Kidney (tissue), 14 donors: ENCODE data around the gene MMP14. TPM values are rescaled to one million over a fixed set of nuclear protein-coding genes. Genes with fewer than 3 reads are reported as not detected.
A peak's percentile ranks its signal among the peaks of the same experiment; 100 is the strongest.

Source experiments
- DNase-seq, 5 donors: peaks; one replicate each; pipeline ENCODE4 v3.0.0-alpha.2; 2013 to 2020
- FAIRE-seq: peaks from 2 replicates; lab custom pipeline; 2012; peaks lifted over from hg19 to GRCh38; lab: Jason Lieb, UNC
- H3K27ac ChIP-seq, 2 donors: one replicate each; pipeline ENCODE4 v1.7.0; 2013; ENCODE audit warnings: low read depth in 2 of 2, low read length in 2 of 2, inconsistent platforms in 1 of 2
- H3K27me3 ChIP-seq: one replicate; pipeline ENCODE4 v1.7.1; 2013; ENCODE audit warnings: low read length, inconsistent platforms; ENCODE audit not compliant: control insufficient read depth, insufficient read depth
- H3K36me3 ChIP-seq, 3 donors: one replicate each; pipeline versions ENCODE4 v1.7.0 to v1.7.1; 2013; ENCODE audit warnings: low read length in 3 of 3, control low read depth in 1 of 3, inconsistent platforms in 1 of 3; ENCODE audit not compliant: insufficient read depth in 3 of 3, control insufficient read depth in 2 of 3
- H3K4me1 ChIP-seq, 3 donors: one replicate each; pipeline versions ENCODE4 v1.7.0 to v1.7.1; 2013; ENCODE audit warnings: low read length in 3 of 3, inconsistent platforms in 1 of 3, low read depth in 1 of 3; ENCODE audit not compliant: control insufficient read depth in 2 of 3, insufficient read depth in 2 of 3
- H3K4me3 ChIP-seq, 3 donors: one replicate each; pipeline versions ENCODE4 v1.7.0 to v1.8.1; 2013; ENCODE audit warnings: low read length in 3 of 3, control low read depth in 1 of 3, inconsistent platforms in 1 of 3
- H3K9ac ChIP-seq, 3 donors: one replicate each; pipeline versions ENCODE4 v1.7.0 to v1.7.1; 2013; ENCODE audit warnings: low read length in 3 of 3, control low read depth in 1 of 3, inconsistent platforms in 1 of 3
- H3K9me3 ChIP-seq, 3 donors: one replicate each; pipeline versions ENCODE4 v1.7.0 to v1.7.1; 2013; ENCODE audit warnings: low read length in 3 of 3, control low read depth in 1 of 3, inconsistent platforms in 1 of 3; ENCODE audit not compliant: control insufficient read depth in 2 of 3, insufficient read depth in 1 of 3
- intact Hi-C: fragments of 100-400 bp; cut with DNase I; formaldehyde crosslinking; loops from one replicate; pipeline ENCODE4 v1.11.1; 2022
- polyA plus RNA-seq: library from polyadenylated mRNA; stranded (reverse); fragments of 350-450 nt; fragmentation: Illumina TruSeq; extraction: RNeasy Lipid Tissue Mini Kit (QIAGEN cat#74804); gene quantifications from one replicate; pipeline ENCODE4 v1.2.3, GENCODE V29; 2014; ENCODE audit warnings: low read depth, low replicate concordance; ENCODE audit not compliant: insufficient read depth
- total RNA-seq: library from RNA; stranded (reverse); fragmentation: NEBNext Ultra II Directional; extraction: Animal tissue kit (Norgen Biotek cat#: 25700); gene quantifications from one replicate; pipeline ENCODE4 v1.2.1, GENCODE V29; 2021
- TF ChIP-seq, protein P1 (sequence below): IDR thresholded peaks from 3 replicates; pipeline ENCODE4 v1.5.1; 2012; ENCODE audit warnings: mild to moderate bottlenecking, moderate library complexity, borderline replicate concordance; ENCODE audit not compliant: insufficient read depth; ENCODE audit errors: extremely low read depth
- donor health status: control.
- donor health status: control.
- donor health status: control.
- donor health status: control.
- donor health status: control.
- donor health status: DM: yes; HTN: yes; CAD: no.
- donor health status: Normal renal cell carcinoma (clear cell type).

MMP14 gene
- total and polyA plus RNA-seq, 2 donors from 2014 or later, result 30.1 to 108 TPM

DNA sequence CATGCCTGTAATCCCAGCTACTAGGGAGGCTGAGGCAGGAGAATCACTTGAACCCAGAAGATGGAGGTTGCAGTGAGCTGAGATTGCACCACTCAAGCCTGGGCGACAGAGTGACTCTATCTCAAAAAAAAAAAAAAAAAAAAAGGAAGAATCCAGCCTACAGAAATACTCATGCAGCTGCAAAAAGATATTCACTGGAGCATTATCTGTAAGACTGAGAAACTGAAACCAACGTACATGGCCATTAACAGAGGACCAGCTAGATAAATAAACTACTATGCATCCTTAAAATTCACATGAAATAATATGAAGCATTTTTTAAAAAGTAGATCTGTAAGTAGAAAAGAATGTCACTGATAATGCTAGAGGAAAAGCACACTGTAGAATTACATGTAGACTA lies 24.7 kb upstream of the MMP14 start:
- H3K4me1 ChIP-seq, result no peaks in the 10 kb centered on the region
- FAIRE-seq (no peak), DNase-seq (no peak)
- no peaks in the 10 kb centered on the region for H3K36me3 ChIP-seq
- H3K27me3 ChIP-seq, result no peaks in the 10 kb centered on the region
- H3K9me3 ChIP-seq, result no peaks in the 10 kb centered on the region
- H3K9ac ChIP-seq, result no peak overlapping the region
- peak overlapping the region in 2 of 3 donors; percentile 29 to 35 for H3K4me3 ChIP-seq
- TF ChIP-seq, protein P1, sequence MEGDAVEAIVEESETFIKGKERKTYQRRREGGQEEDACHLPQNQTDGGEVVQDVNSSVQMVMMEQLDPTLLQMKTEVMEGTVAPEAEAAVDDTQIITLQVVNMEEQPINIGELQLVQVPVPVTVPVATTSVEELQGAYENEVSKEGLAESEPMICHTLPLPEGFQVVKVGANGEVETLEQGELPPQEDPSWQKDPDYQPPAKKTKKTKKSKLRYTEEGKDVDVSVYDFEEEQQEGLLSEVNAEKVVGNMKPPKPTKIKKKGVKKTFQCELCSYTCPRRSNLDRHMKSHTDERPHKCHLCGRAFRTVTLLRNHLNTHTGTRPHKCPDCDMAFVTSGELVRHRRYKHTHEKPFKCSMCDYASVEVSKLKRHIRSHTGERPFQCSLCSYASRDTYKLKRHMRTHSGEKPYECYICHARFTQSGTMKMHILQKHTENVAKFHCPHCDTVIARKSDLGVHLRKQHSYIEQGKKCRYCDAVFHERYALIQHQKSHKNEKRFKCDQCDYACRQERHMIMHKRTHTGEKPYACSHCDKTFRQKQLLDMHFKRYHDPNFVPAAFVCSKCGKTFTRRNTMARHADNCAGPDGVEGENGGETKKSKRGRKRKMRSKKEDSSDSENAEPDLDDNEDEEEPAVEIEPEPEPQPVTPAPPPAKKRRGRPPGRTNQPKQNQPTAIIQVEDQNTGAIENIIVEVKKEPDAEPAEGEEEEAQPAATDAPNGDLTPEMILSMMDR, result no peak
- peak overlapping the region in 1 of 2 donors; percentile 47 for H3K27ac ChIP-seq
- intact Hi-C loops, result no loop called here

DNA sequence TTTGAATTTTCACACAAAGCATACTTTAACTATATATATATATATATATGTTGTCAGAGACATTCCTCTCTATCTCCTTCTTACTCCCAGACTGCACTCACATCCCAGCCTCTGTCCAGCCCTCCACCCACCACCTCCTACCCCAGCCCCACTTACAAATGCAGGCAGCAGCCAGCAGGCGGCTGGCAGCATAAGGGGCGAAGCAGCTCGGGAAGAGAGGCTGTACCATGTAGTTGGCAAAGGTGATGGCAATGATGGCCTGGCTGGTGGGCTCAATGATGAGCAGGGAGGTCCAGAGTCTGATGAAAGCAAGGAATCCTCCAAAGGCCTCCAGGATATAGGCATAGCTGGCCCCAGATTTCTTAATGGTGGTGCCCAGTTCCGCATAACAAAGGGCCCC lies 23.6 kb upstream of the MMP14 start:
- no peaks in the 10 kb centered on the region for H3K4me1 ChIP-seq
- FAIRE-seq (no peak), DNase-seq (no peak)
- no peaks in the 10 kb centered on the region for H3K9me3 ChIP-seq
- H3K27me3 ChIP-seq, result no peaks in the 10 kb centered on the region
- no peaks in the 10 kb centered on the region for H3K36me3 ChIP-seq
- TF ChIP-seq, protein P1, result no peak
- peak overlapping the region in 1 of 3 donors; percentile 77 for H3K9ac ChIP-seq
- intact Hi-C loops, result no loop called here
- peak overlapping the region in 2 of 3 donors; percentile 62 to 63 for H3K4me3 ChIP-seq
- peak overlapping the region; percentile 32 to 66 for H3K27ac ChIP-seq

DNA sequence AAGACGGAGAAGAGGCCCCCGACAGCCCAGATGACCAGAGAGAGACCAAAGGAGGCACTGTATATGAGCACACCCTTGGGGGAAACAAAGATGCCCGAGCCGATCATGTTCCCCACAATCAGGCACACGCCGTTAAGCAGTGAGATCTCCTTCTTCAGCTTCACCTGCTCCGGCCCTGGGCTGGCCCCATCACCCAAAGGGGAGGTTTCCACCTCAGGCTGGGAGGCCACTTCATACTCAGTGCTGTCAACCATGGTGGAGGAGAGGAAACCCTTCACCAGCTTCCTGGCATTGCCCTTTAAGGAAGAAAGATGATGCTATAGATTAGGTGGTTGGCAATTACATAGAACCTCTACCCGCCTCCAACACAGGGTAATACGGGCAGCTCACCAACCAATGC lies 23.2 kb upstream of the MMP14 start:
- FAIRE-seq (no peak), DNase-seq (no peak)
- peak overlapping the region in 2 of 3 donors; percentile 62 to 63 for H3K4me3 ChIP-seq
- no peaks in the 10 kb centered on the region for H3K27me3 ChIP-seq
- intact Hi-C loops, result no loop called here
- no peaks in the 10 kb centered on the region for H3K4me1 ChIP-seq
- no peaks in the 10 kb centered on the region for H3K36me3 ChIP-seq
- peak overlapping the region; percentile 32 to 66 for H3K27ac ChIP-seq
- H3K9ac ChIP-seq, result peak overlapping the region in 2 of 3 donors; percentile 17 to 77
- H3K9me3 ChIP-seq, result no peaks in the 10 kb centered on the region
- TF ChIP-seq, protein P1, result no peak

DNA sequence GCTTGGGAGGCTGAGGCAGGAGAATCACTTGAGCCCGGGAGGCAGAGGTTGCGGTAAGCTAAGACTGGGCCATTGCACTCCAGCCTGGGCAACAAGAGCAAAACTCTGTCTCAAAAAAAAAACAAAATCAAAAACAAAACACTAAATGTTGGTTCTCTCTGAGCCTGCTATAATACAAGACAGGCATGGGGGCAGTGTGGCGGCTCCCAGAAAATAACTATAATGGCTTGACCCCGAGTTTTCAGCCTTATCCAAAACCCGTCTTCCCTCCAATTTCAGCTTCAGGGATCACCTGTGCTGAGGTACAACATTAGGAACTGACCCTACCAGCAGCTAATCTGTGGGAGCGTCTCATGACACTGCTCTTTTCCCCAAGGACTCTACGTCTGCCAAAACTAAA lies 22.0 kb upstream of the MMP14 start:
- peak overlapping the region in 1 of 3 donors; percentile 77 for H3K9ac ChIP-seq
- peaks cover 0 to 3% (median 0%) of the 10 kb centered on the region in 3 donors for H3K4me1 ChIP-seq
- no peaks in the 10 kb centered on the region for H3K9me3 ChIP-seq
- peak overlapping the region; percentile 52 to 83 for H3K27ac ChIP-seq
- H3K4me3 ChIP-seq, result peak overlapping the region; percentile 0 to 79 (median 71)
- H3K36me3 ChIP-seq, result no peaks in the 10 kb centered on the region
- no peak for FAIRE-seq
- TF ChIP-seq, protein P1, result no peak
- no peaks in the 10 kb centered on the region for H3K27me3 ChIP-seq
- no peak for DNase-seq
- intact Hi-C loops, result no loop called here
